CD4-positive, alpha-beta T cell treated with Interleukin-6 for 4 hours (primary cell): Measurements from ENCODE around the gene CEP112.

ENCODE experiments used
- DNase-seq: peaks from one replicate; pipeline ENCODE4 v3.0.0-alpha.2; 2020; ENCODE audit warnings: mixed read lengths

CEP112 gene

GRCh38 chr17:65628644-65629036 lies 563.3 kb downstream of the CEP112 start:
- DNase-seq, result no peak

DNA sequence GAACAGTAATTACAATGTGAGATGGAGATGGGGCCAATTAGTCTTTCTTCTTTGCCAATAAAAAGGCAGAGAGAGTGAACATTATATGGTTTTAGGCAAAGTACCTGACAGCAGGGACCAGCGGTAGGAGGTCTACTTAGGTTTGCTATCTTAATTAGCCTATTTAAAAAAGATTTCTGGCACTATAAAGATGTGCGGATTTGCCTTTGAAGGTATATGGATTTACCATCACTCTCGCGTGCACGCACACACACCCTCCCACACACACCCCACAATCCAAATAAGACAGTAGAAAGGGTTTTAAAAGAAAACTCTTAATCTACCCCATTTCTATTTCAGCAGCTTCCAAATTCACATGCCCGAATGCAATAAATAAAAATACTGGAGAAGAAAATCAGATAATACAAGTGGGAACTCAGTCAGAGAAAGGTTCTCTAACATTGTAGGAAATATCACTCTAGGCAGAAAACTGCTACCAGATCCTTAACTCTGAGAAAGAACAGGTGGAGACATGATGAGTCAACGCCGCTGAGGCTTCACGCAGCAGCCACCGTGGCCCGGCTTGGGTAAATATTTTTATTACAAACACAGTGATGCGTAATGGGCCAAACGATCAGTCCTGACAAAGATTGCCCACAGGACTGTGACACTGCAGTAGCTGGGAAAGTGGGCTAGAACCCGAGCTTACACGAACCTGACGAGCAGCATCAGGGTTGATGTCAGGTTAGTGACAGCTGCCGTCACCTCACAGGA lies 563.9 kb downstream of the CEP112 start:
- DNase-seq, result no peak

DNA sequence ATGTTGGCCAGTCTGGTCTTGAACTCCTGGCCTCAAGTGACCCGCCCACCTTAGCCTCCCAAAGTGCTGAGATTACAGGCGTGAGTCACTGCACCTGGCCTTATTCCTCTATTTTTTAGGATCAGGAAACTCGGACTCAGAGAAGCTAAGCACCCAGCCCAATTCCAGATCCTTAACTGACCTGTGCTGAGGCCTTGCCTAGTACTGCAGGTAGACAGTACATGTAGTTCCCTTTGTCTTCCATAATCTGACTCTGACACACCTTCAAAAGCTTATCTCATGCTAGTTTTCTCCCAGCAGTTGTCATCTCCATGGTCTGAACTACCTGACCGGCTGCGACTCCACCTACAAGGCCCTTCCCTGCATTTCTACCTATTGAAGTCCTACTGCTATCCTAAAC lies 564.8 kb downstream of the CEP112 start:
- DNase-seq, result no peak

DNA sequence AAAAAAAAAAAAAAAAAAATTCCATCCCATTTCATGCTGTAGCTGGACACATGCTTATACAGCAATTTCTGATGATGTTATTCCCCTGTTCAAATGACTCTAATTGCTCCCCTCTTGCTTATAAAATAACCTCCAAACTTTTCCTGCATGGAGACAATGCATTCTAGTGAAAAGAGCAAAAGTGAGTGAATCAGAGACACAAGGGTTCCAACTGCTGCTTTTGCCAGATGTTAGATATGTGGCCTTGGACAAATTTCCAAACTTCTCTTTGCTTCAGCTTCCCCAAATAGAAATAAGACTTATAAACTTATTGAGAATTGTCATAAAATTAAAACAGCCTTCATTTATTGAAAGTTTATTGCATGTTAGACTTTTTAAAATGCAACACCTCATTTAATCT lies 565.5 kb downstream of the CEP112 start:
- no peak for DNase-seq

GRCh38 chr17:65618516-65618915 lies 573.4 kb downstream of the CEP112 start:
- DNase-seq, result no peak

- no peak for DNase-seq
These were observed 574.4 kb downstream of the CEP112 start for GRCh38 chr17:65617496-65617895.

DNA sequence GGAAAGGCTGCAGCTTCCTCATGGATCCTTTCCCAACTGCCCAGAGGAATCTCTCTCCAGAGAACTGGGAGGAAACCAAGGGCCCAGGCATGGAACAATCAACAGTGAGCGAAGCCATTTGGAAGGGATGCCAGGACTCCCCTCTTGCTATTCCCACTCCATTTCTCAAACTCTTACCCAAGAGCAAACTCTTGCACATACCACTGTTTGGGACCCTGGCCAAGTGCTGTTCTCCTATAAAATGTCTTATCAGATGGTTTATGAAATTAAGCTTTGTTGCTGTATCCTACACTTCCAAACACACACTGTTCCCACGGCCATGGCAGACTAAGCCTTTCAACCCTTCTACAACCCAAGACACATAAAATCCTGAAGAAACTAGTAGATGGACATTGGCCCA lies 582.2 kb downstream of the CEP112 start:
- DNase-seq, result no peak

DNA sequence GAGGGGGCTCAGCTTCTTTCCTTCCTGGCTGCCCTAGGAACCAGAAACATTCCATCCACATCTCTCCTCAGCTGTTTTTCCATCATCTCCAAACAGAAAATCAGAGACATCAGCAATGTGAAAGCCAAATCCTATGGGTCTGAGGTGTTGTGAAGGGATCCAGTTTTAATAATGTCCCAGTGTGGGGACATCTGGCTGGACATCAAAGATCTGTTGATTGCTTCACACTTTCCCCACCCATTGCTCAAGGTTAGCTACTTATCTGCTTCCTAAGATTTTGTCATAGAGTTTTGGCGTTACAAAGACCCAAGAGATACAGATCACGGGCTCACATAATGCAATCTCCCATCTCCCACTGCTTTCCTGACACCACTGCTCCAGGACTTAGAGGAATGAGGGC lies 582.6 kb downstream of the CEP112 start:
- DNase-seq, result no peak

DNA sequence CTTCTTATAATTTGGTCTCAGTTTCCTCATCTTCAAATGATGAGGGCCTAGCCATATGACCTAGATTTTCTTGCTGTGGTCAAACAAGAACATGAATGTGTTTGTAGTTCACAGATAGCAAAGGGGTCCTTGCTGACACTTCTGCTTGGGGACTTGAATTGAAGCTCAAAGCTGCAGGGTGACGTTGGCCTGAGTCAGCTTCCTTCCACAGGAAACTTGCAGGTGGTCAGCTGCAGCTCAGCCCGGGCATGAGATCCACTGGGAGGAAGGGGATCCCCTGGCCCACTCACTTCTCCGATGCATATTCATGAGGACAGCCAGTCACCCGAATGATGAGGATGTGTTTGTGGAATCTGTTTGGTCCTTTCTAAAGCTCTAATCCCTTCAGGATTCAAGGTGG lies 587.9 kb downstream of the CEP112 start:
- no peak for DNase-seq

DNA sequence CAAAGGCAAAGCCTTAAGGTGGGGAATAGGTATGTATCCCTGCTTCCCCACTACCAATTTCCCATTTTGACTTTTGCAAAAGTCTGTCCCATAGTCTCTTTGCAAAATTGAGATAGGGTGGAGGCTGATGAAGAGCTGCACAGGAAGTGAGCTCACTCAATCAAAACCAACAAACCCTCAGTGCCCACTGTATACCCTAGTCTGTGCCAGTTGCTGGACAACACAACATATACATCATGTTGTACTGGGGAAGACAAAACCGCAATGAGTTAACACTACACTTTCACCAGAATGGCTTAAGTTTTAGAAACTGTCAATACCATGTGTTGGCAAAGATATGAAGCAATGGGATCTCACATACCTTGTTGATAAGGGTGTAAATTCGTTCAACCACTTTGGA lies 590.1 kb downstream of the CEP112 start:
- DNase-seq, result no peak

- DNase-seq, result no peak
These were observed 590.8 kb downstream of the CEP112 start for GRCh38 chr17:65601145-65601544.

DNA sequence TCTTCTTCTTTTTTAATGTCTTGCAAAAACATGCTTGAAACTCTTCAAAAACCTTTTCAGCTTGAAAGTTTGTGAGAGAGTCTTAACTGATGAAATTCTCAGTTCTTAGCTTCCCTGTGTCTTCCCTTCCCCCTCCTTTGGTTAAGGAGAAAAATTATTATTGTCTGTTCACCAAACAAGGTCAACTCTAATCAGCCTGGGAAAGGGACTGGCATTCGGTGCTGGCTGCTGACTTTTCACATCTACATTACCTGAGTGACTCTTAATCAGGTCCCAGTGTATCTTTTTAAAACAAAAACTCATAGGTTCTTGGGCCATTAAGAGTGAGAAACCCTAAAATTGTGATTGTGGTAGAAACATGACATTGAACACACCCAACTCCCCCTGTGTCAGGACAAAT lies 591.4 kb downstream of the CEP112 start:
- no peak for DNase-seq

- DNase-seq, result no peak
These were observed 592.3 kb downstream of the CEP112 start for GRCh38 chr17:65599650-65600049.

- DNase-seq, result no peak
These were observed 593.2 kb downstream of the CEP112 start for GRCh38 chr17:65598746-65599145.

GRCh38 chr17:65595071-65595656 lies 596.8 kb downstream of the CEP112 start:
- DNase-seq, result no peak

DNA sequence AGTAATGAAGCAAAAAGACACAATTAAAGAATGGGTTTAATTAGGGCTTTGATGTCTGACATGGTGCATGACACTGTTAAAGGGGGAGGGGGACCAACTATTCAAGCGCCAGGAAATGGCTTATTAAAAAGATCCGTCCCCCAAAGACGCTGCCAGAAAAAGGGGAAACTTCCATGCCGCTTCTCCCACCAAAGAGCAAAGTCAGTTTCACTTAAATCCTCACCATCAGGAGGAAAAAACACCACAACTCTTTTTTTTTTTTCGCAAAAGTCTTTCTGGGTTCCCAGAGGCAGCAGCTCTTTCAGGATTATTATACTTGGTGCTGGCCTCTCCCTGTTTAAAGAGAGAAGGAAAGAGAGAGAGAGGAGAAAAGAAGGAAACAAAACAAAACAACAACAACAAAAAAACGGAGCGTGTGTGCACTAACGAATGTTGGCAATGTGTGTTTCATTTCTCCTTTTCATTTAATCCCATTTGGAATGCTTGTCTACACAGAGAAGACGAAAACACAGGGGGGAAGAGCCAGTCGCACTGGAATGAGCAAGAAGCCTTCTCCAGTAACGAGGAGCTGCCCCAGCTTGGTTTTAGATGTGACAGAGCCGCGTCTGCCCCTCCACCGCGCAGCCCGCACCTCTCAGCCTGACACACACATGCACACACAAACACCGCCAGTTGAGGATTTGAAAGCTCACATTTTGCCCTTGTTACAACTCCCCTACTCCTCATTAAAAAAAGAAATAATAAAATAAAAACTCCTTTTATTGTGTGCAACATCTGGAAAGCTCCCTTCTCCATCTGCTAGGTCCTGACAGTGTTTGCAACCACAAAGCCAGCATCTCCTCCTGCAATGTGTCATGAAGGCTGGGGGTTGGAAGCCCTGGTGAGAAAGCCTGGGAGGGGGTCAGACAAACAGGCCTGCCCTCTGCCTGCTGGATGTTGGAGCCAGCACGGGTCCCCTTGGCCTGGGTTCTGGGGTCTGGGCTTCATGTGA lies 597.8 kb downstream of the CEP112 start:
- DNase-seq, result peak; percentile 24

- DNase-seq, result no peak
These were observed 598.7 kb downstream of the CEP112 start for GRCh38 chr17:65593092-65593854.

DNA sequence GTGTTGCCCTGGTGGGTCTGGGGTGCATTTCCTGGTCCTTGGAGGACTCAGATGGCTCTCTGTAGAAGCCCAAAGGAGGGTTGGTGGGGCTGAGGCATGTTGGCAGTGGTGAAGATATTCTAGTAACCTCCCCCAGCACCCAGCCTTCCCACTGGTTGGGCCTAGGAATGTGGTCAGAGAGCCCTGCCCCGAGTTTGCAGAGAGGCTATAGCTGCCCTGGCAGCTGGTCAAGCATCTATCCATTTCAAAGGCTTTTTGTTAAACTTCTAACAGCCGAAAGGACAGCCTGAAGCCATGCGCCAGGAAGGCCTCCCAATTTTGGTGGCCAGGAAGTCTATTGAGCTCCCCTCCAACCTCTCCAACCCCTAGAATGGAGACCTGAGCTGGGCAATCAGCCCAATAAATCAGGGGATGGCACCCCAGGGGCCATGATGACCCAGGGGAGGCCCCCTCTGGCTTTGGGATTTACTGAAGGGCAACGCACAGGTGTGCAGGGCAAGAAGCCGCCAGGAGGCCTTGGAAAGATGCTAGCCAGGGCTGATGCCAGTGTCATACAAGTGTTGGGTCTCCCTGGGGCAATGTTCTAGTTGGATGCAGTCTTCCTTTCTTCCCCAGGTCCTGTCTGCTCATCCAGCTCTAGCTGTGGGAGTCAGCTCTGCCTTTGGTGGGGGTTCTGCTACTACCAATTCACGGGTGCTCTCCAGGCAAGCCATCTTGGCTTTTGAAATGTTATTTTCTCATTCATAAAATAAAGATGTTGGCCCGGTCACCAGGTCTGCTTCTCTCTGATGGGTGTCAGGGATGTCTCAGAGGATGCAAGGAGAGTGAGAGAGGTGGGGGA lies 599.6 kb downstream of the CEP112 start:
- no peak for DNase-seq

DNA sequence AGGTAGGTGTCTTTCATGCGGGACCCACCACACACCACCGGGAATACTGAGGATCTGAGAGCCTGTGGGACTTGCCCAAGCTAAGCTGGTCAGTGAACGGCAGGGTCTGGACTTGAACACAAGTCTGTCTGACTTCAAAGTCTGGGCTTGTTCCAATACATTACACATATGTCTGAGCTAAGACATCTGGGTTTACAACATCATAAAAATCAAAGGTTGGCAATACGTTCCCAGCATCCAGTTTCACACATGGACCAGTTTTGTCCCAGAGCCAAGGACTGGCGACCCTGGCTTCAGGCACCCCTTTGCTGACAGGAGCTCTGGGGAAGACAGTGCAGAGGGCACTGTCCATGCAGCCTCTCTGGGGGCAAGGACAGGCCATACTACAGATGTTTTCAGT lies 602.6 kb downstream of the CEP112 start:
- no peak for DNase-seq

DNA sequence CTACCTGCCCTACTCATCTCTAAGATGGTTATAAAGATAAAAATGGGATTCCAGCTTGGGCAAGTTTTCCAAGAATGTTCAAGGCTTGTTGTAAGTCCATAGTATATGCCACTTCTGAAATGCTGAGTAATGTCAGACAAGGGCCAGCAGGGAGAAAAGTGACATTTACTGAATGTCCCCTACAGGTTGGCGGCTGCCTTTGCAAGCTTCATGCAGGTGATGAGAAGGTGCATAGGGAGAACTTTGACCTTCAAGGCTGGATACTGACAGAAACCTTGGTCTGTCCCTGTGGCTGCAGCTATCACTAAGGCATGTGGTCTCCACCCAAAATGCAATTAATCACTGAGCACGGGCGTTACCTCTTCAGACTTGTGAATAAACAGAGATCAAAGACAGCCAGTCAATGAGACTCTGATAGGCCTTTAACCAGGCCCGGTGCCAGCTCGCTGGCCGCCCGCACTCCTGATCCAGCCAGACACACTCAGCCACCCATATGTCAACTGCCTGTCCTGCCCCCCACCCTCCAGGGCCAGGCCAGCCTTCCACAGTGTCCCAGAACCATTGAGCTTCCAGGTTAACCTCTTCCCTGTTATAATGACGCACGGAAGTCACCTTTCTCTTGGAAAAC lies 603.6 kb downstream of the CEP112 start:
- no peak for DNase-seq

- peak; percentile 17 for DNase-seq
These were observed 604.3 kb downstream of the CEP112 start for GRCh38 chr17:65587534-65588180.
